Astrocyte of the spinal cord (primary cell): ENCODE data around the gene MACROD2.

Experiments
- DNase-seq: peaks from one replicate; pipeline ENCODE4 v3.0.0; 2011; ENCODE audit warnings: low read depth, low spot score
- H3K4me3 ChIP-seq: 2 replicates; pipeline ENCODE4 v1.5.1; 2011; ENCODE audit warnings: low read depth, mild to moderate bottlenecking, low read length, moderate library complexity
- CTCF ChIP-seq: IDR thresholded peaks from 2 replicates; pipeline ENCODE4 v1.5.1; 2012; ENCODE audit warnings: low read depth, mild to moderate bottlenecking, low read length, inconsistent platforms
- in situ Hi-C: cut with HindIII; loops from 2 replicates; pipeline ENCODE4 v1.10.0; 2017; ENCODE audit warnings: low sequenced_read_pairs

Gene MACROD2

GRCh38 chr20:14609328-14610221 lies 614.3 kb downstream of the MACROD2 start:
- no peak for DNase-seq
- H3K4me3 ChIP-seq: no peak overlapping the region

GRCh38 chr20:14611479-14611878 lies 616.2 kb downstream of the MACROD2 start:
- no peak overlapping the region for H3K4me3 ChIP-seq
- no peak for DNase-seq
- in situ Hi-C loops: no loop called here
- no peak for TF ChIP-seq CTCF

More at GRCh38 chr20:14609328-14610221, 614.3 kb downstream of the MACROD2 start:
- in situ Hi-C loops: no loop called here
- TF ChIP-seq CTCF: no peak

- no peak for DNase-seq
- H3K4me3 ChIP-seq: no peak overlapping the region
- no peak for TF ChIP-seq CTCF
- in situ Hi-C loops: no loop called here
These were observed 617.1 kb downstream of the MACROD2 start for GRCh38 chr20:14612391-14612790.

GRCh38 chr20:14616003-14616402 lies 620.7 kb downstream of the MACROD2 start:
- no peak for TF ChIP-seq CTCF
- no peak overlapping the region for H3K4me3 ChIP-seq
- in situ Hi-C loops: no loop called here
- no peak for DNase-seq

GRCh38 chr20:14617123-14617522 lies 621.8 kb downstream of the MACROD2 start:
- no peak overlapping the region for H3K4me3 ChIP-seq
- TF ChIP-seq CTCF: no peak
- DNase-seq: no peak
- in situ Hi-C loops: no loop called here

GRCh38 chr20:14619411-14619810 lies 624.1 kb downstream of the MACROD2 start:
- in situ Hi-C loops: no loop called here
- no peak for TF ChIP-seq CTCF
- no peak overlapping the region for H3K4me3 ChIP-seq
- DNase-seq: no peak
